ENCODE results near the gene FAM98B. TPM values are rescaled to one million over a fixed set of nuclear protein-coding genes. Genes with fewer than 3 reads are reported as not detected.

The FAM98B gene
- total and polyA plus RNA-seq, 2 of the 8 experiments (the other 6 are each of a cell fraction or from before 2014, with no cell fraction given) = 5.9 to 48.4 TPM

- no peak for TF ChIP-seq CHD7 (IDR thresholded peaks at IDR 0.05; ENCODE audit: insufficient replicate concordance, low read length)
Measured at GRCh38 chr15:38436993-38437392, 16.9 kb upstream of the FAM98B start (continued).
